GM12872 (cell line): ENCODE measurements around the gene LTA4H.

Experiments
- CTCF ChIP-seq: IDR thresholded peaks from 3 replicates; pipeline ENCODE4 v1.5.1; 2011; ENCODE audit warnings: low read depth, mild to moderate bottlenecking, low read length, moderate library complexity; ENCODE audit not compliant: insufficient read depth

The LTA4H gene

GRCh38 chr12:96075560-96075959 is 40.2 kb upstream of the LTA4H start:
- TF ChIP-seq CTCF: no peak

DNA sequence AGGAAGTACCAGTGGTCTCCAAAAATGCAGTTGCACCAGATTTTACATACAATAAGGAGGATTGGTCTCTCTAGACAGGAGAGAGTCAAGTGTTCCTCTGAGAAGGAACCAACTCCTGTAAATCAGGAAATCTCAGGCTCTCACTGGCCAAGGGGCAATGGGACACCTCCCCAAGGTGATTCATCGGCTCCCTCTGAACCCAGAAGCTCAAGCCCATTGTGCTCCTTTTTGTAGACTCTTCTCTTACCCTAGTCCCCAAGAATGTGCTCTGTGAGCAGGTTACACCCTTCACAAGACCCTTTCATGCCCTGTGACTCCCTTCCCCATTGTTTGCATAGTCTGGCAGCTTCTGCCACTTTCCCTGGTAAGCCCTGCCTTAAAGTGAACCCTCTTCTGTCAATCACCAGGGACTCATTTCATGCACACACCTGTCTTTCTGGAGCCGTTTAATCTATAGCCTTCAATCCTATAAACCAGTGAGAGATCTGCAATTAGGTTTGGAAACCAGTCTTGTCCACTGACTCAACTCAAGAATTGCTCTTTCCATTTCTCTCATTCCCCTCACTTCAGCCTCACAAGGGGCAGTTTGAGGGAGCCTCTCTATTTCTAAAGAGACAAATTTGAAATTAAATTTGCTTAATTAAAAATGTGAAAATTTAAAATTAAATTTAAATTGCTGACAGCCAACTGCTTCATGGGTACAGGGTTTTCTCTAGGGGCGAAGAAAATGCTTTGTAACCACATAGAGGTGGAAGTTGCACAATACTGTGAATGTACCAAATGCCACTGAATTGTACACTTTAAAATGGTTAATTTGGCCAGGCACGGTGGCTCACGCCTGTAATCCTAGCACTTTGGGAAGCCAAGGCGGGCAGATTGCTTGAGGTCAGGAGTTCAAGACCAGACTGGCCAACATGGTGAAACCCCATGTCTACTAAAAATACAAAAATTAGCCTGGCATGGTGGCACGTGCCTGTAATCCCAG is 38.3 kb upstream of the LTA4H start:
- no peak for TF ChIP-seq CTCF

DNA sequence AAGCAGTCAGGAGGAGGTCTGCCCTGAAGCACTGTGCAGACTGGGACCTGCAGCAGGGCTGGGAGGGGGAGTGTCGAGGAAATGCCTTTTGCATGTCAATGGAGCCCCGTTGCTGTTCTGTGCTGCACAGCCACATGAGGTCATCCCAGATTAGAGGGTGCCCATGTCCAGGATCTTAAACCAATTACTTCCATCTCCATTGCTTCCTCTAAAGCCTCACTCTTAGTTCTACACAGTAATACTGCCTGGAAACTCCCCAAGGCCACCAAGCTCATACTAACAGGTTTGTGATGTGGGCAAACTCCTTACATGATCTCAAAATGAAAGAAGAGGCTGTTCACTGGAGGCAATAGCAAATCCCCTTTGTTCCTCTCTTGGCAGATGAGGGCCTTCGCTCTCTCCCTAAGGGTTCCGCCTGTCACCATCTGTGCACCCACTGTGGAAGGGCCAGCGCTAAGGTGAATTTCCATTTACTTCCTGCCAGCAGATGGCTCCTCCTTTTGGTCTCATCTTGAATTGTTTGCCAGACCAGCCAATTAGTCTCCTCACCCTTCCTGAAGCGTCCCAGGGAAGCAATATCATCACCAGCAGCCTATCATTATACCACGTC is 35.4 kb upstream of the LTA4H start:
- TF ChIP-seq CTCF: peak; percentile 45; the same call in 2 of the 3 replicates

- TF ChIP-seq CTCF: no peak
These were observed 34.3 kb upstream of the LTA4H start for GRCh38 chr12:96069511-96070231.

- no peak for TF ChIP-seq CTCF
These were observed 33.2 kb upstream of the LTA4H start for GRCh38 chr12:96068636-96069035.

DNA sequence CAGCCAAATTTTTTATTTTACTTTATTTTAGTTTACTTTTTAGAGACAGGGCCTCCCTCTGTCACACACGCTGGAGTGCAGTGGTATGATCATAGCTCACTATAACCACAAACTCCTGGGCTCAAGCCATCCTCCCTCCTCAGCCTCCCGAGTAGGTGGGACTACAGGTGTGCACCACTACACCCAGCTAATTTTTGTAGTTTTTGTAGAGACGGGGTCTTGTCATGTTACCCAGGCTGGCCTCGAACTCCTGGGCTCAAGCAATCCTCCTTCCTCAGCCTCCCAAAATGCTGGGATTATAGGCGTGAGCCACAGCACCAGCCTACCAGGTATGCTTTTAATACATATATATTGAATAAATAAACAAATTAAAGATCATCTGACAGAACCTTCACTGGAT is 32.7 kb upstream of the LTA4H start:
- no peak for TF ChIP-seq CTCF

DNA sequence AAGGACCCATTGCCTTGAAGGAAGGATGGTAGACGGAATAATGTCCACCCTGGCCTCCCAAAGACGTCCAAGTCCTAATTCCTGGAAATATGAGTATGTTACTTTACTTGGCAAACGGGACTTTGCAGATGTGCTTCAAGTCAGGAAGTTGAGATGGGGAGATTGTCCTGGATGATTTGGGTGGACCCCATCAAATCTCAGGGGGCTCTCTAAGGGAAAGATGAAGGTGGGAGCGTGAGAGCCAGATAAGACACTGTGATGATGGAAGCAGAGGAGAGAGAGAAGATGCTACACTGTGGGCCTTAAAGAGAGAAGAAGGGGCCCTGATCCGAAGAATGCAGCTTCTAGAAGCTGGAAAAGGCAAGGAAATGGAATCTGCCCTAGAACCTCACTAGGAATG is 29.6 kb upstream of the LTA4H start:
- TF ChIP-seq CTCF: no peak
